GM21723 (cell line): ENCODE measurements around the gene AMIGO1.

Experiments
- ATAC-seq: cut with Tn5 transposase; IDR thresholded peaks from one replicate; pipeline ENCODE4 v1.9.1; 2021; ENCODE audit warnings: mild to moderate bottlenecking, moderate library complexity; ENCODE audit not compliant: unreplicated experiment

AMIGO1 gene

DNA sequence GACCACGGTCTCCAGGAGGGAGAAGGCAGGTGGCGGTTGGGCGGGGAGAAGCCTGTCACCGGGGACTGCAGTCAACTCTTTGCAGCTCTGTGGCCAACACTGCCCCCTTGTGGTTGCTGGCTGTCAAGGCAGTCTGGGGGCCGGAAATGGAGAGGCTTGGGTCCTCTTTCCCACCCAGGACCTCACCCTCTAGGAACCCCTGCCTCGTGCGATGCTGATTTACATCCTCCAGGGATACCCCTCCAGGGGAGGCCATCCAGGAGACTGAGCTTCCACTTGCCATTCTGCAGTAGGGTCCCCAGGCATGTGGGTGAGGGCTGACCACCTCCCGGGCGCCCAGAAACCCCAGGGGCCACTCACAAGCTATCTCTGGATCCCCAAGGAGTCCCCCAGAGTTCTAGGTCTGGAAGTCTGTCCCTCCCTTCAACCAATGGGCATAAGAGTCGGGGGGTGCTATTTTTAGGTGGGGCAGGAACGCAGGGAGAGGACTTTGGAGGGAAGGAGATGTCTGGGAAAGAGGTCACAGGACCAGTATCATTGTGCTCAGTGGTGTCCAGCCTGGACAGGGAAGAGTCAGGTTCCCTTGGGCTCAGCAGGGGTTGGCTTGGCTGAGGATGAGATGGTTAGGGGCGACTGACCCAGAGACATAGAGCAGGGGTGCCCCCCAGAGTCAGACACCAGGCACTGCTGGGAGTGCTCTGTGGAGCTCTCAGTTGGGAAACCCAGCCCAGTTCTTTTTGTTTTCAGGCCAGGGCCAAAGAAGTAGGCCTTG lies 23.0 kb upstream of the AMIGO1 start:
- ATAC-seq: peak; percentile 78

GRCh38 chr1:109531826-109532364 lies 22.4 kb upstream of the AMIGO1 start:
- no peak for ATAC-seq

- no peak for ATAC-seq
Observed at GRCh38 chr1:109531380-109531779, 21.9 kb upstream of the AMIGO1 start.

DNA sequence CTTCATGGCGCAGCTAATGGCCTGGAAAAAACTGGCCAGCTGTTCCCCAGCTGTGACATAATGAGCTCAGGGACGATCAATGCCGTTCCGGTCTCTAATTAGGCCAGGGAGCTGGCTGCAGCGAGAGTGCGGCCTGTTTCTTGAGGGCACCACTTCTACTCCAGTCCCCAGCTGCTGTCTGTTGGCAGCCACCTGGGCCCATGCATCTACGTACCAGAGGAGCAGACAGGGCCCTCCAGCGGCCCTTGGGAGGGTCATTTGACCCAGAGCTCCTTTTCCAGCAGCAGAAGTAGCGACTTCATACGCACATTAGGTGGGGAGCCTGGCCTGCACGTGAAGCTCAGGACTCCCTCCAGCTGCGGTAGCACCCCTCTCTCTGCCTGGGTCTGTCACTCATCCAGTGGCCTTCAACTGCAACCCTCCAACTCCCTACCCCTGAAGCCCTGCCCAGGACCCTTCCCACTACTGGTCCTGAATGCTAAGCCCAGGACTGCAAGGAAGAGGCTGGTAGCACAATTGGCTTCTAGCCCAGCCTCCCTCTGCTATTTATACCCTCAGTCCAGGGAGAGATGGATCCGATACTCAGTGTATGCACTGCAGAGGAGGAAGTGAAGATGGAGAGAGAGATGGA lies 21.0 kb upstream of the AMIGO1 start:
- no peak for ATAC-seq

- no peak for ATAC-seq
Observed at GRCh38 chr1:109529881-109530456, 20.4 kb upstream of the AMIGO1 start.

DNA sequence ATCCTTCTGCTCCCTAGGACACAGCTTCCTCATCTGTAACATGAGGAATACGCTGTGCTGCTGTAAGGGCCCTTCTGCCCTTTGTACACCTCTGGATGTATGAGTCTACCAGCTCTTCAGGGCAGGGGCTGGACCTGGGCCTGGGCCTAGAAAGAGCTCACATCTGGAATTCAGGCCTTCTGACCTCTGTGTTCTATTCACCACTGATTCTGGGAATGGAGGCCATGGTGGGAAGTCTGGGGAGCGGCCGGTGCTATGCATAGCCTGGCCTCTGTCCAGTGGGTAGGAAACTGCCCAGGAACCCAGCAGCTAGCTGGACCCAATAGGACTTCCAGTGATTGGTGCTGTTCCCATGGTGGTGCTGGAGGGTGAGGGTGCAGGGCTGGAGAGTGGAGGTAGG lies 19.2 kb upstream of the AMIGO1 start:
- ATAC-seq: no peak

DNA sequence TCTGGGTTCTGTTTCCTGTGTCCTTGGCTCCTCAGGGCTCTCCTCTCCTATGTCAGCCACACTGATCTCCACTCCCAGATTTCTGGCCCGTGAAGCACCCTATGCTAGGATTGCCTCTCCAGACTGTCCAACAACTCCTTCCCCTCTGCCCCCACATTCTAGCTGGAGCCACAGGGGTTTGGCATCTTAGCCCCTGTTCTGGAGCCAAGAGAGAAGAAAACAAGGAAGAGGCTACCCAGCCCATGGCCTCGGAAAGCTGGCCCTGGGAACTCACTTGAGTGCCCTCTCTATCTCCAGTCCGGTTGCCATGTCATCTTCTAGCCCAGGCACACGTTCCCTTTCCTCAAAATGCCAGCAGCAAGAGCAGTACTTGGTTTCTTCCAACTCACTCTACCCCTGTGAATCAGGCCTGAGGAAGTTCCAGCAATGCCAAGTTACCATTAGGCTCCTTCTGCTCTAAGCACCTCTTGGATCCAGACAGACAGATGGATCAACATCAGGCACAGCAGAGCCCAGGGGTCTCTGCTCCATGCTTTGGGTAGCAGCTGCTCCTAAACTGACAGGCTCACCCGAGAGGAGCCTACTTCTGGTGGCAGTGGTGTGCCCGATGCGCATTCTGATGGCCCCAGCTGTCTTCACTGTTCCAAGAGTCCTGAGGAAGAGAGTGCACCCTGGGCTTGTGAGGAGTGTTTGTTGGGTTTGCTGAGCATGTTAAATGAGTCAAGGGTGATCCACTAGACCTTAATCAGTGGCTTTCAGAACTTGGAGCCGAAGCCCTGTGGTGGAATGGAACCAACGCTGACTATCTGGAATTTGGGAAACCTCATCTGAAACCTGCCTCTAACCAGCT lies 18.5 kb upstream of the AMIGO1 start:
- no peak for ATAC-seq

DNA sequence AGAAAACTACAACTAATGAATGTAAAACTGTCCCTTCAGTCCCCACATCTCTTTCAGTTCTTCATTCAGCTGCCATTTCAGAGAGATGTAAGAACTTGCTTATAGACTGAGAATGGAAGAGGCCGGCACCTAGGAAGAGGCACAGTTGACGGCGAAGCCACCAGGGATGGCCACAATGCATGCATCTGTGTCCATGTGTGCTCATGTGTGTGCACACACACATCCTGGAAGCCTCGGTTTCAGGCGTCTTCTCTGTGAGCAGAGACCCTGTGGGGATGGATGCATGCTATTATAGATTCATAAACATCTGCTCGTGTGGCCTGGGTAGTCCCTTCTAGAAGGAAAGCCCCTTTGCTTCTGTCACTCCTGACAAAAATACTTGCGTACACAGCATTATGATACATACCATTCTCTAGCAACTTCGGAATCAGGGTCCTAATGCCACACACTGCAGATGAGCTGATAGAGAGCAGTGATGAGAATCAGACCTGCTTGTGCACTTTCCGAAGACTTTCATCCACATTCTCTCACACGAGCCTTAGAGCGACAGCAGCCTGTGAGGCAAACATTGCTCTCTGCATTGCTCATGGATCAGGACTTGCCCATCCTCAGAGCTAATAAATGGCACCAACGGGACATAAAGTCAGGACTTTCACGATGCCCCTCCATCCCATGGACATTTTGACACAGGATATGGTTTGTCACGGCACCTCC lies 17.7 kb upstream of the AMIGO1 start:
- ATAC-seq: peak; percentile 61

DNA sequence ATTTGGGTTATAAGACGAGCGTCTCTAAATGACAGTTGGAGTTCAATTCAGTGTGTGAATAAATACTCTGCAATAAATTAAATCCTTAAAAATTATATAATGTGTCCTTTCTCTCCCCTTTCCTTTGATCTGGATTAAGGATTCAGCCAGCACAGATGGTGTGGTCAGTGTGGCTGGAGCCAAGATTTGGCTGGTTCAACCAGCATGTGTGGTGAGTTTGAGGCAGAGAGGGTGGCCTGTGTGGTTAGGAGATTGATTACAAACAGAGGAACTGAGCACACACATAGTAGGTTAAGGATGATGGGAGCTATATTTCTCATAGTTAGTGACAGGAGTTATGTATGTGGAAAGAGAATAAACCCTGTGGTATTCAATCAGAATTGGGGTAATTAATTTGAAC lies 14.2 kb upstream of the AMIGO1 start:
- ATAC-seq: no peak

GRCh38 chr1:109522026-109522425 lies 12.5 kb upstream of the AMIGO1 start:
- no peak for ATAC-seq

DNA sequence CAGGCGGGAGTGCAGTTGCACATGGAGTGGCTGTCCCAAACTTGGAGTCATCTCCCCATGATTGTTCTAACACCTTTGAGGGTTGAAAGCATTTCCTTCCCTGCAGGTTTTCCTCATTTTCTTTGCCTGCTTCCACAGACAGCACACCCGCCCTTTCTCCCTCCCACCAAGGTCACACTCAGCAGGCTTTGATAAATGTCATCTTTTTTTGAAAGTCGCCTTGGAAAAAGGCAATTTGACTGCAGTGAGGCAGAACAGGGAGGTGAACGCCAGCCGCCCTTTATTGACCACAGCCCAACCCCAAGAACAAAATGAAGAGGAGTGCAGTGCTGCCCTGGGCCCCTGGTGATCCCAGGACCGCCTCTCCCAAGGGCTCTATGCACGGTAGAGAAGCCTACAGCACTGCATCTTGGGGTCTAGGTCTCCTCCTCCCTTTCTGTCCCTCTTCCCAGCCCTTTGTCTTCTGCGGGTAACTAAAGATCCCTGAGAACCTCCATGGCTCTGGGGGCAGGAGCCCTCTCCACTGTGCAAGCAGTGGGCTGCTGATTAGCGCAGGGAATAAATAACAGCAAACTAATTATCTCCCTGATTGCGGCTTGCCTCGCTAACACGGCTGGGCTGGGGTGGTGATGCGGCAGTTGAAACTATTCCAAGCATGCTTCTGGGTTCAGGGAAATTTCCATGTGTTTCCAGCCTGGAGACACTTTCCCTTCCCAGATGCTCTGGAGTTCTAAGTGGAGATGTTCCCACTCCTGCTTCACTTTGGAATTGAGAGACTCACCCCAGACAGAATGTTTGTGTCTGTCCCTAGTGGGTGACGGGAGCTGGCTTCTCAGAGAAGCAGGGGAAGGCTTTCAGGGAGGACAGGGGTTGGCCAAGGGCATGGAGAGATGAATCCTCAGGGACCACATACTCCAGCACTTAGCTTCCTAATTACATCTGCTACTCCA lies 11.8 kb upstream of the AMIGO1 start:
- no peak for ATAC-seq

GRCh38 chr1:109517337-109517736 lies 7.8 kb upstream of the AMIGO1 start:
- no peak for ATAC-seq

DNA sequence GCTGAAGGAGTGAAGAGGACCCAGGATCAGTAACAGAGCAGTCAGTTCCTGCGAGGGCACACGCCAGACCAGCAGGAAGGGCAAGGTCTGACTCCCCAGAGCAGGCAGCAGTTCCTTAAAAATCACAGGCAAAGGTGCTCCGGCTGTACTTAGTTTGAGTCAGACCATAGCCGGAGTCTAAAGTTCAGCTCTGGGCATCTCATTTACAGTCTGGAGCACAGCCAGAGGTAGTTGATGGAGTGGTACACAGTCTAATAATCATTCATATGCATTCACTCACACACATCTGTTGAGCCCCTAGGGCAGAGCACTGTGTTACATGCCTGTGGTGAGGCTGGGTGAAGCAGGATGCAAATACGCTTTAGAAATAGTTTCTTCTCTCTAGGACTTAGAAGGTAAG lies 7.3 kb upstream of the AMIGO1 start:
- no peak for ATAC-seq

- no peak for ATAC-seq
Observed at GRCh38 chr1:109514846-109515245, 5.3 kb upstream of the AMIGO1 start.

GRCh38 chr1:109513110-109513710 lies 3.7 kb upstream of the AMIGO1 start:
- no peak for ATAC-seq

DNA sequence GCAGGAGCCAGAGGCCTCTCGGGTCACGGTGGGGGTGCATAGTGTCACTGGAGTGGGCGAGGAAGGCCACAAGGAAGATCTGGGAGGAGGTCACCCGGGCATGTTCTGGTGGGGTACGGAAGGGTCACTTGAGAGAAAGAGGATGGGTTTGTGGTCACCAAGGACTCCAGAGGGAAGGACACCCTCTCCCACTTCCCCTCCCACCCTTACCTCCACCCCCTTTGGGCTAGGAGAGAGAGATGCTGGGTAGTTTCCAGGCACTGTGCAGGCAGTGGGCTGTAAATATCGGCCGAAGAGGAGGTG lies 703 bp downstream of the AMIGO1 start:
- ATAC-seq: no peak

- no peak for ATAC-seq
Observed at GRCh38 chr1:109508001-109508872, 1.3 kb downstream of the AMIGO1 start.

- no peak for ATAC-seq
Observed at GRCh38 chr1:109504974-109505373, 4.6 kb downstream of the AMIGO1 start.
